ENCODE results near the gene MYORG.
A peak's percentile ranks its signal among the peaks of the same experiment; 100 is the strongest.

MYORG gene

GRCh38 chr9:34406219-34406618, 29.5 kb upstream of the MYORG start:
- no peak overlapping the region for H2BK120ac ChIP-seq (ENCODE audit: low read depth, low read length)
- no peaks in the 10 kb centered on the region for H3K27me3 ChIP-seq (ENCODE audit: control insufficient read depth in 1 of 2, insufficient read depth in 1 of 2, low read length in 2 of 2)
- H2AK5ac ChIP-seq (ENCODE audit: low read length, severe bottlenecking), result no peak overlapping the region
- no peak overlapping the region for H2AFZ ChIP-seq (ENCODE audit: low read depth, low read length)
- H2BK12ac ChIP-seq (ENCODE audit: low read length in 2 of 2), result no peak overlapping the region
- H3K18ac ChIP-seq (ENCODE audit: low read depth in 1 of 2, low read length in 2 of 2), result no peak overlapping the region
- H3K4me3 ChIP-seq (ENCODE audit: insufficient read depth in 1 of 2, low read depth in 1 of 2, low read length in 2 of 2), result no peak overlapping the region
- no peak for DNase-seq
- H2BK15ac ChIP-seq (ENCODE audit: low read depth, poor library complexity, severe bottlenecking), result no peak overlapping the region
- no peak overlapping the region for H4K91ac ChIP-seq (ENCODE audit: low read length)
- H3K27ac ChIP-seq (ENCODE audit: low read length, poor library complexity, severe bottlenecking), result no peak overlapping the region
- no peak overlapping the region for H4K8ac ChIP-seq (ENCODE audit: low read length)
- no peak overlapping the region for H3K23ac ChIP-seq (ENCODE audit: low read length in 2 of 2)
- H3K36me3 ChIP-seq (ENCODE audit: control insufficient read depth in 1 of 2, insufficient read depth in 2 of 2, low read depth in 1 of 2, low read length in 2 of 2), result peaks cover 34 to 38% of the 10 kb centered on the region in 2 experiments
- no peak overlapping the region for H3K9ac ChIP-seq (ENCODE audit: low read length)
- H3K14ac ChIP-seq (ENCODE audit: low read length in 2 of 2), result no peak overlapping the region
- H3K4me2 ChIP-seq (ENCODE audit: low read length, poor library complexity, severe bottlenecking), result no peak overlapping the region
- no peaks in the 10 kb centered on the region for H3K9me3 ChIP-seq (ENCODE audit: control insufficient read depth, low read length)
- peaks cover 10% of the 10 kb centered on the region for H3K79me1 ChIP-seq (replicated peaks; ENCODE audit: low read length, poor library complexity, severe bottlenecking)
- H3K4ac ChIP-seq (ENCODE audit: low read depth in 1 of 2, low read length in 2 of 2), result no peak overlapping the region
- H2BK5ac ChIP-seq (ENCODE audit: low read depth, low read length, poor library complexity, severe bottlenecking), result no peak overlapping the region
- H3K4me1 ChIP-seq (ENCODE audit: control insufficient read depth, insufficient read depth, low read depth, low read length), result peaks cover 3% of the 10 kb centered on the region
- WGBS, result 100% methylated on average over 1 of the region's 1 CpG

GRCh38 chr9:34405719-34406118, 29.0 kb upstream of the MYORG start:
- Histone ChIP-seq H3K4me3 (ENCODE audit: insufficient read depth in 1 of 2, low read depth in 1 of 2, low read length in 2 of 2) (no peak overlapping the region), H3K4me1 (ENCODE audit: control insufficient read depth, insufficient read depth, low read depth, low read length) (peaks cover 3% of the 10 kb centered on the region), H2BK5ac (ENCODE audit: low read depth, low read length, poor library complexity, severe bottlenecking) (no peak overlapping the region), H3K14ac (ENCODE audit: low read length in 2 of 2) (no peak overlapping the region), H4K8ac (ENCODE audit: low read length) (no peak overlapping the region), H3K9me3 (ENCODE audit: control insufficient read depth, low read length) (no peaks in the 10 kb centered on the region), H3K27me3 (ENCODE audit: control insufficient read depth in 1 of 2, insufficient read depth in 1 of 2, low read length in 2 of 2) (no peaks in the 10 kb centered on the region), H3K27ac (ENCODE audit: low read length, poor library complexity, severe bottlenecking) (no peak overlapping the region), H2BK15ac (ENCODE audit: low read depth, poor library complexity, severe bottlenecking) (no peak overlapping the region), H3K4ac (ENCODE audit: low read depth in 1 of 2, low read length in 2 of 2) (no peak overlapping the region), H2BK12ac (ENCODE audit: low read length in 2 of 2) (no peak overlapping the region), H3K9ac (ENCODE audit: low read length) (no peak overlapping the region), H2AK5ac (ENCODE audit: low read length, severe bottlenecking) (no peak overlapping the region), H3K79me1 (replicated peaks; ENCODE audit: low read length, poor library complexity, severe bottlenecking) (peaks cover 10% of the 10 kb centered on the region), H2BK120ac (ENCODE audit: low read depth, low read length) (no peak overlapping the region), H2AFZ (ENCODE audit: low read depth, low read length) (no peak overlapping the region), H3K36me3 (ENCODE audit: control insufficient read depth in 1 of 2, insufficient read depth in 2 of 2, low read depth in 1 of 2, low read length in 2 of 2) (peaks cover 39 to 42% of the 10 kb centered on the region in 2 experiments), H3K4me2 (ENCODE audit: low read length, poor library complexity, severe bottlenecking) (no peak overlapping the region), H3K18ac (ENCODE audit: low read depth in 1 of 2, low read length in 2 of 2) (no peak overlapping the region), H4K91ac (ENCODE audit: low read length) (no peak overlapping the region), H3K23ac (ENCODE audit: low read length in 2 of 2) (no peak overlapping the region)
- WGBS, result 82% methylated on average over 5 of the region's 7 CpGs
- peak; percentile 24 for DNase-seq

GRCh38 chr9:34403554-34404380, 27.1 kb upstream of the MYORG start:
- Histone ChIP-seq H3K9me3 (ENCODE audit: control insufficient read depth, low read length) (no peaks in the 10 kb centered on the region), H2AFZ (ENCODE audit: low read depth, low read length) (no peak overlapping the region), H4K8ac (ENCODE audit: low read length) (no peak overlapping the region), H2BK120ac (ENCODE audit: low read depth, low read length) (no peak overlapping the region), H2BK15ac (ENCODE audit: low read depth, poor library complexity, severe bottlenecking) (no peak overlapping the region), H3K4me2 (ENCODE audit: low read length, poor library complexity, severe bottlenecking) (no peak overlapping the region), H2AK5ac (ENCODE audit: low read length, severe bottlenecking) (no peak overlapping the region), H3K27ac (ENCODE audit: low read length, poor library complexity, severe bottlenecking) (no peak overlapping the region), H3K23ac (ENCODE audit: low read length in 2 of 2) (no peak overlapping the region), H4K91ac (ENCODE audit: low read length) (no peak overlapping the region), H3K79me1 (replicated peaks; ENCODE audit: low read length, poor library complexity, severe bottlenecking) (peaks cover 5% of the 10 kb centered on the region), H3K4me1 (ENCODE audit: control insufficient read depth, insufficient read depth, low read depth, low read length) (peaks cover 3% of the 10 kb centered on the region), H2BK12ac (ENCODE audit: low read length in 2 of 2) (no peak overlapping the region), H3K9ac (ENCODE audit: low read length) (peak overlapping the region; percentile 58), H3K27me3 (ENCODE audit: control insufficient read depth in 1 of 2, insufficient read depth in 1 of 2, low read length in 2 of 2) (no peaks in the 10 kb centered on the region), H3K4me3 (ENCODE audit: insufficient read depth in 1 of 2, low read depth in 1 of 2, low read length in 2 of 2) (no peak overlapping the region), H3K14ac (ENCODE audit: low read length in 2 of 2) (no peak overlapping the region), H2BK5ac (ENCODE audit: low read depth, low read length, poor library complexity, severe bottlenecking) (no peak overlapping the region), H3K36me3 (ENCODE audit: control insufficient read depth in 1 of 2, insufficient read depth in 2 of 2, low read depth in 1 of 2, low read length in 2 of 2) (peaks cover 58 to 60% of the 10 kb centered on the region in 2 experiments), H3K4ac (ENCODE audit: low read depth in 1 of 2, low read length in 2 of 2) (no peak overlapping the region), H3K18ac (ENCODE audit: low read depth in 1 of 2, low read length in 2 of 2) (no peak overlapping the region)
- DNase-seq, result peak; percentile 78

- 95% methylated on average over 40 of the region's 40 CpGs for WGBS
- Histone ChIP-seq H2BK12ac (ENCODE audit: low read length in 2 of 2) (no peak overlapping the region), H2AFZ (ENCODE audit: low read depth, low read length) (no peak overlapping the region), H2BK15ac (ENCODE audit: low read depth, poor library complexity, severe bottlenecking) (no peak overlapping the region), H3K4ac (ENCODE audit: low read depth in 1 of 2, low read length in 2 of 2) (no peak overlapping the region), H3K4me2 (ENCODE audit: low read length, poor library complexity, severe bottlenecking) (no peak overlapping the region), H3K23ac (ENCODE audit: low read length in 2 of 2) (no peak overlapping the region), H3K9ac (ENCODE audit: low read length) (no peak overlapping the region), H3K18ac (ENCODE audit: low read depth in 1 of 2, low read length in 2 of 2) (no peak overlapping the region), H4K91ac (ENCODE audit: low read length) (no peak overlapping the region), H3K27me3 (ENCODE audit: control insufficient read depth in 1 of 2, insufficient read depth in 1 of 2, low read length in 2 of 2) (no peaks in the 10 kb centered on the region), H3K36me3 (ENCODE audit: control insufficient read depth in 1 of 2, insufficient read depth in 2 of 2, low read depth in 1 of 2, low read length in 2 of 2) (peaks cover 70 to 84% of the 10 kb centered on the region in 2 experiments), H2AK5ac (ENCODE audit: low read length, severe bottlenecking) (no peak overlapping the region), H3K79me1 (replicated peaks; ENCODE audit: low read length, poor library complexity, severe bottlenecking) (peaks cover 3% of the 10 kb centered on the region), H2BK120ac (ENCODE audit: low read depth, low read length) (no peak overlapping the region), H3K14ac (ENCODE audit: low read length in 2 of 2) (no peak overlapping the region), H3K27ac (ENCODE audit: low read length, poor library complexity, severe bottlenecking) (no peak overlapping the region), H3K4me3 (ENCODE audit: insufficient read depth in 1 of 2, low read depth in 1 of 2, low read length in 2 of 2) (no peak overlapping the region), H4K8ac (ENCODE audit: low read length) (no peak overlapping the region), H3K4me1 (ENCODE audit: control insufficient read depth, insufficient read depth, low read depth, low read length) (peaks cover 3% of the 10 kb centered on the region), H3K9me3 (ENCODE audit: control insufficient read depth, low read length) (no peaks in the 10 kb centered on the region), H2BK5ac (ENCODE audit: low read depth, low read length, poor library complexity, severe bottlenecking) (no peak overlapping the region)
- no peak for DNase-seq
Measured at GRCh38 chr9:34400686-34401602, 24.2 kb upstream of the MYORG start.

Data from mesenchymal stem cell (in vitro differentiated cells and primary cell).